ENCODE results near the gene TYROBP.

DNA sequence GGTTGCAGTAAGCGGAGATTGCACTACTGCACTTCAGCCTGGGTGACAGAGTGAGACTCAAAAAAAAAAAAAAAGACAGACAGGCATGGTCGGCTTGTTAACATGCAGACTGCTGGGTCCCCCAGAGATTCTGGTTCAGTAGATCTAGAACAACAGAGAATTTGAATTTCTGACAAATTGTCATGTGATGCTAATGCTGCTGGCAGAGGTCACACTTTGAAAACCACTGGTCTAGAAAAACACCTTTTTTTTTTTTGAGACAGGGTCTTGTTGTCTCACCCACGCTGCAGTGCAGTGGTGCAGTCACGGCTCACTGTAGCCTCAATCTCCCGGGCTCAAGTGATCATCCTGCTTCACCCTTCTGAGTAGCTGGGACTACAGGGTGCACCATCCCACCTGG, 20.4 kb upstream of the TYROBP start:
- TF ChIP-seq, protein P1, sequence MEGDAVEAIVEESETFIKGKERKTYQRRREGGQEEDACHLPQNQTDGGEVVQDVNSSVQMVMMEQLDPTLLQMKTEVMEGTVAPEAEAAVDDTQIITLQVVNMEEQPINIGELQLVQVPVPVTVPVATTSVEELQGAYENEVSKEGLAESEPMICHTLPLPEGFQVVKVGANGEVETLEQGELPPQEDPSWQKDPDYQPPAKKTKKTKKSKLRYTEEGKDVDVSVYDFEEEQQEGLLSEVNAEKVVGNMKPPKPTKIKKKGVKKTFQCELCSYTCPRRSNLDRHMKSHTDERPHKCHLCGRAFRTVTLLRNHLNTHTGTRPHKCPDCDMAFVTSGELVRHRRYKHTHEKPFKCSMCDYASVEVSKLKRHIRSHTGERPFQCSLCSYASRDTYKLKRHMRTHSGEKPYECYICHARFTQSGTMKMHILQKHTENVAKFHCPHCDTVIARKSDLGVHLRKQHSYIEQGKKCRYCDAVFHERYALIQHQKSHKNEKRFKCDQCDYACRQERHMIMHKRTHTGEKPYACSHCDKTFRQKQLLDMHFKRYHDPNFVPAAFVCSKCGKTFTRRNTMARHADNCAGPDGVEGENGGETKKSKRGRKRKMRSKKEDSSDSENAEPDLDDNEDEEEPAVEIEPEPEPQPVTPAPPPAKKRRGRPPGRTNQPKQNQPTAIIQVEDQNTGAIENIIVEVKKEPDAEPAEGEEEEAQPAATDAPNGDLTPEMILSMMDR (IDR thresholded peaks at IDR 0.05), result no peak
- no peak for TF ChIP-seq POLR2A (IDR thresholded peaks at IDR 0.05)
